Fibroblast of skin of abdomen (primary cell): Measurements from ENCODE around the gene INIP.

ENCODE experiments used
- DNase-seq: peaks from one replicate; pipeline ENCODE4 v3.0.0-alpha.2; 2013

INIP gene

GRCh38 chr9:112669326-112669725 is 48.6 kb downstream of the INIP start:
- no peak for DNase-seq

- DNase-seq: peak; percentile 30
Observed at GRCh38 chr9:112665347-112665746, 52.6 kb downstream of the INIP start.

- no peak for DNase-seq
Observed at GRCh38 chr9:112664531-112664930, 53.4 kb downstream of the INIP start.

GRCh38 chr9:112663681-112664080 is 54.2 kb downstream of the INIP start:
- DNase-seq: no peak

DNA sequence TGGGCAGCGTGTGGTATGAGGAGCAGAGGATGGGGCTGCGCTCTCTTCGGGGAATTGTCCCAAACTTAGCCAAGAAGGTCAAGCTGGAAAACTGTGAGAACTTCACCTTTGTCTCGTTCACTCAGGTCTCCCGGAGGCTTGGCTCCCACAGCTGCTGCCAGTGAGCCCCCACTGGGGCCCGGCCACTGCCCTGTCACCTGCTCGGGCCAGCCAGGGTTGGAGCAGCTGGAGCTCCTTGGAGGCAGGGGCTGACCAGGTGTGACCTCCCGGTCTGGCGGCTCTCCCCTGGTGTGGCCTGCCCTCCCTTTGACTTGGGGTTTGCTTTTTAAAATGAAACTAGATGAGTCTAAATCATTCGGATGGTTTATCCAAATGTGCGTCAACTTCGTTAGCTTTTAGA is 58.0 kb downstream of the INIP start:
- DNase-seq: no peak

- DNase-seq: no peak
Observed at GRCh38 chr9:112655668-112656067, 62.2 kb downstream of the INIP start.

GRCh38 chr9:112654282-112654681 is 63.6 kb downstream of the INIP start:
- no peak for DNase-seq

DNA sequence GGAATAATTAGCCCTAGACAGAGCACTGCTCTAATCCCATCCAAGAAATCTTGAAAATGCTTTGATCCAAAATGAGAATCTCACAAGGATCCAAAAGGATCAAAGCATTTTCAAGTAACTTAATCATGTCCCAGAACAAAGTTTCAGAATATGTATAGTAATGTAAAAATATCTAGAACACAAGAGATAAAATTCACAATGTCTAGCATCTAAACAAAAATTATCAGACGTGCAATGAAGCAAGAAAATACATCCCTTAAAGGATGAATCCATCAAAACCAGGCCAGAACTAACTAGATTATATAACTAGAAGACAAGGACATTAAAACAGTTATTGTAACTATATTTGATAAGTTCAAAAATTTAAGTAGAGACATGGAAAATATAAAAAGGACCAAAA is 69.3 kb downstream of the INIP start:
- DNase-seq: no peak

DNA sequence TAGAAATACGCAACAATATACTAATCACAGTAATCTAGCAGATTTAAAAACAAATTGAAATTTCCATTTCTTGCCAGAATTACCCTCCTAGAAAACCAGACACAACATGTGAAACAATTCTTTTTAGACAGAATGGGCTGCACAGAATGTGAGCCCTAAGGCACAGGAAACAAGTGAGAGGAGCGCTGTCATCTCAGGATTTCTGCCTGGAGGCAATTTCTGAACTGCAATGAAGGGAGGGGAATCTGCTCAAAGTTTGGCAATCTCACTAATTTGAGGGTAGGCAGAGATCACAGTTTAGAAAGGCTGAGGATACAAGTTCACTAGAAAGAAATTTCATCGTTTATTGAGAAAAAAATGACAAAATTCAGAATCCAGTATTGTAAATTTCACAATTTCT is 70.3 kb downstream of the INIP start:
- DNase-seq: no peak

GRCh38 chr9:112642126-112642525 is 75.8 kb downstream of the INIP start:
- DNase-seq: no peak

DNA sequence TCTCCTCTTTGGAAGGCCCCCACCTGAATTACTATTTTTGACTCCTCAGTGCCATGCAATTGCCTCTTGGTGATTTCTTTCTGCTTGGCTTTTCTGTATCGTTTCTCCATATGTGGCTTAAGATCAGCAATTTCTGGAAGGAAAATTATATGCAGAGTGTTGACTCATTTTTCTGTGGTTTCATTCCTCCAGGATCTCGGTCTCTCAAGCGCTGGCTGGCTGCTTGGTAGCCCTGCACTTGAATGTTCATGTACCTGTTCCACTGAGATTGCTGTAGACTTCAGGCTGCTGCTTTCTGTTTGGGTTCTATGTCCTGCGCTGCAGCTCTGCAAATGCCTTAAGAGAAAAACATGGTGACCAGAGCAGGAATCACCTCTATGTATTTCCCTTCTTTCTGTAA is 77.6 kb downstream of the INIP start:
- no peak for DNase-seq
